PC-9 (cell line): Measurements from ENCODE around the gene MYCBPAP. TPM values are rescaled to one million over a fixed set of nuclear protein-coding genes. Genes with fewer than 3 reads are reported as not detected.

ENCODE experiments used
- BruUV-seq: library from RNA; stranded (reverse); fragments of 400-500 nt; replicated peaks from 2 replicates; lab custom pipeline; 2021; lab: Mats Ljungman, UMichigan
- CTCF ChIA-PET: fragments of 300-600 bp; sonication (Branson Sonifier 250); formaldehyde crosslinking; loops from one replicate; lab custom pipeline; 2022; ENCODE audit warnings: antibody characterized with exemption; lab: Charles Lee
- POLR2A ChIA-PET: fragments of 300-600 bp; sonication (Branson Sonifier 250); formaldehyde crosslinking; loops from one replicate; lab custom pipeline; 2022; ENCODE audit warnings: antibody characterized with exemption; ENCODE audit not compliant: unreplicated experiment; lab: Charles Lee
- DNase-seq, 2 experiments: peaks; one replicate each; pipeline versions ENCODE4 v3.0.0 to v3.0.0-alpha.2; 2015 to 2022; ENCODE audit warnings: mixed read lengths in 1 of 2
- H2AFZ ChIP-seq: fragments of 200-600 bp; sonication (generic); 2 replicates; pipeline ENCODE4 v1.8.1; 2017; ENCODE audit warnings: antibody characterized with exemption
- H3F3A ChIP-seq: fragments of 200-600 bp; sonication (generic); 2 replicates; pipeline ENCODE4 v1.8.1; 2017; ENCODE audit warnings: antibody characterized with exemption, mild to moderate bottlenecking, low read depth; ENCODE audit not compliant: insufficient read depth
- H3K27ac ChIP-seq: fragments of 200-600 bp; sonication (generic); 2 replicates; pipeline ENCODE4 v1.6.1; 2016; ENCODE audit warnings: mixed run types
- H3K27me3 ChIP-seq: fragments of 200-600 bp; sonication (generic); 2 replicates; pipeline ENCODE4 v1.6.1; 2016; ENCODE audit warnings: low read depth, mixed run types; ENCODE audit not compliant: insufficient read depth
- H3K36me3 ChIP-seq: fragments of 200-600 bp; sonication (generic); 2 replicates; pipeline ENCODE4 v1.6.1; 2016; ENCODE audit warnings: low read depth, mixed run types
- H3K4me1 ChIP-seq: fragments of 200-600 bp; sonication (generic); replicated peaks from 2 replicates; pipeline ENCODE4 v1.6.1; 2016; ENCODE audit warnings: mixed run types; ENCODE audit not compliant: insufficient read depth
- H3K4me2 ChIP-seq: fragments of 200-600 bp; sonication (generic); 2 replicates; pipeline ENCODE4 v1.6.1; 2017; ENCODE audit warnings: mixed run types
- H3K4me3 ChIP-seq: fragments of 200-600 bp; sonication (generic); 2 replicates; pipeline ENCODE4 v1.6.1; 2016; ENCODE audit warnings: mixed run types
- H3K79me2 ChIP-seq: fragments of 200-600 bp; sonication (generic); 2 replicates; pipeline ENCODE4 v1.6.1; 2017; ENCODE audit warnings: low read depth, mixed run types
- H3K9me2 ChIP-seq: fragments of 200-600 bp; sonication (generic); 2 replicates; pipeline ENCODE4 v1.8.1; 2017; ENCODE audit warnings: mild to moderate bottlenecking; ENCODE audit not compliant: insufficient read depth
- H3K9me3 ChIP-seq: fragments of 200-600 bp; sonication (generic); 2 replicates; pipeline ENCODE4 v1.8.1; 2016; ENCODE audit warnings: low read depth; ENCODE audit not compliant: insufficient read depth
- H4K20me1 ChIP-seq: fragments of 200-600 bp; sonication (generic); 2 replicates; pipeline ENCODE4 v1.8.1; 2017; ENCODE audit not compliant: insufficient read depth
- EZH2 ChIP-seq: fragments of 200-600 bp; sonication (generic); IDR thresholded peaks from 2 replicates; pipeline ENCODE4 v1.8.0; 2017; ENCODE audit warnings: antibody characterized with exemption, low read depth
- intact Hi-C: fragments of 100-400 bp; cut with micrococcal nuclease; formaldehyde crosslinking; loops from one replicate; pipeline ENCODE4 v1.10.0; 2022; ENCODE audit not compliant: unreplicated experiment
- total RNA-seq: library from RNA; stranded (reverse); gene quantifications from 2 replicates; pipeline ENCODE4 v1.2.3, GENCODE V29; 2021
- TF ChIP-seq, protein P1 (sequence below): fragments of 200-600 bp; sonication (generic); conservative IDR thresholded peaks from 2 replicates; pipeline ENCODE4 v1.6.1; 2017; ENCODE audit warnings: mixed run types, antibody characterized with exemption, mild to moderate bottlenecking, moderate library complexity

Gene MYCBPAP
- total RNA-seq, 1 experiment from 2014 or later: 4.9 TPM

DNA sequence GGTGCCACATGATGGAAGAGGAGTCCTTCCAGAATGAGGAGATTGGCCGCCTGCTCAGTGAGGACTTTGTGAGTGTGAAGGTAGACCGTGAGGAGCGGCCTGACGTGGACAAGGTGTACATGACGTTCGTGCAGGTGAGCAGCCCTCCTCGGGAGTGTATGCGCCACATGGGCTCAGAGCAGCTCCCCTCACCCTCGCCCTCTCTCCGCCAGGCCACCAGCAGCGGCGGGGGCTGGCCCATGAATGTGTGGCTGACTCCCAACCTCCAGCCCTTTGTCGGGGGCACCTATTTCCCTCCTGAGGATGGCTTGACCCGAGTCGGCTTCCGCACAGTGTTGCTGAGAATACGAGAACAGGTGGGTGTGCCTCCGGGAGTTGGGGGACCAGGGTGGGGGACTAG, 40.6 kb downstream of the MYCBPAP start:
- no peaks in the 10 kb centered on the region for H3F3A ChIP-seq
- no peaks in the 10 kb centered on the region for H3K79me2 ChIP-seq
- H3K27me3 ChIP-seq: no peaks in the 10 kb centered on the region
- no peak for TF ChIP-seq EZH2
- TF ChIP-seq, protein P1, sequence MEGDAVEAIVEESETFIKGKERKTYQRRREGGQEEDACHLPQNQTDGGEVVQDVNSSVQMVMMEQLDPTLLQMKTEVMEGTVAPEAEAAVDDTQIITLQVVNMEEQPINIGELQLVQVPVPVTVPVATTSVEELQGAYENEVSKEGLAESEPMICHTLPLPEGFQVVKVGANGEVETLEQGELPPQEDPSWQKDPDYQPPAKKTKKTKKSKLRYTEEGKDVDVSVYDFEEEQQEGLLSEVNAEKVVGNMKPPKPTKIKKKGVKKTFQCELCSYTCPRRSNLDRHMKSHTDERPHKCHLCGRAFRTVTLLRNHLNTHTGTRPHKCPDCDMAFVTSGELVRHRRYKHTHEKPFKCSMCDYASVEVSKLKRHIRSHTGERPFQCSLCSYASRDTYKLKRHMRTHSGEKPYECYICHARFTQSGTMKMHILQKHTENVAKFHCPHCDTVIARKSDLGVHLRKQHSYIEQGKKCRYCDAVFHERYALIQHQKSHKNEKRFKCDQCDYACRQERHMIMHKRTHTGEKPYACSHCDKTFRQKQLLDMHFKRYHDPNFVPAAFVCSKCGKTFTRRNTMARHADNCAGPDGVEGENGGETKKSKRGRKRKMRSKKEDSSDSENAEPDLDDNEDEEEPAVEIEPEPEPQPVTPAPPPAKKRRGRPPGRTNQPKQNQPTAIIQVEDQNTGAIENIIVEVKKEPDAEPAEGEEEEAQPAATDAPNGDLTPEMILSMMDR: no peak
- no peaks in the 10 kb centered on the region for H3K36me3 ChIP-seq
- peaks cover 8% of the 10 kb centered on the region for H3K4me1 ChIP-seq
- ChIA-PET CTCF (no interaction called here), POLR2A (no interaction called here)
- H3K9me2 ChIP-seq: no peaks in the 10 kb centered on the region
- intact Hi-C loops: loop anchor here (5.0 to 10.0 kb wide), 2 partner anchors 233 to 406 kb away; no protein-coding TSS in a partner anchor
- no peaks in the 10 kb centered on the region for H4K20me1 ChIP-seq
- no peak overlapping the region for H3K27ac ChIP-seq
- no peaks in the 10 kb centered on the region for H3K9me3 ChIP-seq
- H2AFZ ChIP-seq: no peak overlapping the region
- BruUV-seq: no TSS peak
- no peak overlapping the region for H3K4me3 ChIP-seq
- DNase-seq: no peak
- no peak overlapping the region for H3K4me2 ChIP-seq

DNA sequence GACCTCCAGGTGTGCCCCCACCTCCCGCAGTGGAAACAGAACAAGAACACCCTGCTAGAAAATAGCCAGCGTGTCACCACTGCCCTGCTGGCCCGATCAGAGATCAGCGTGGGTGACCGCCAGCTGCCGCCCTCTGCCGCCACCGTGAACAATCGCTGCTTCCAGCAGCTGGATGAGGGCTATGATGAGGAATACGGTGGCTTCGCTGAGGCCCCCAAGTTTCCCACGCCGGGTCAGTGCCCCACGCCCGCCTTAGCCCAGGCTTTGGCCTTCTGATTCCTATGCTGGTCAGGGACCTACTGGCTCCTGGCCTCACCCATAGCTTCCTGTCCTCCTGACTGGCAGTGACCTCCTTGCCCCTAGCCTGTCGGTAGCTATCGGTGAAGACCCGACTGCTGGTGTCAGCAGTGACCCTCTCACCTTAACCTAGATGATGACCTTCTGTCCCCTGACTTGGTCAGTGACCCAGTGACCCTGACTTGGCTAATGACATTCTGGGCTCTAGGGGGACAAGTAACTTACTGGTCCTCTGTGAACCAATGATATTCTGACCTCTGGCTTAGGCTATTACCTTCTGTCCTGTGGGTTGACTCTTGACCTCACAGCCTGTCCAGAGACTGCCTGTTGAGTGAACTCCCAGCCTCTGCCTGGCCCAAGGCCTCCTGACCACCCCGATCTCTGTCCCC, 41.2 kb downstream of the MYCBPAP start:
- Histone ChIP-seq H3K27ac (no peak overlapping the region), H3K9me3 (no peaks in the 10 kb centered on the region), H3K4me3 (no peak overlapping the region), H3K4me1 (peaks cover 8% of the 10 kb centered on the region), H3K36me3 (no peaks in the 10 kb centered on the region), H3K79me2 (no peaks in the 10 kb centered on the region), H2AFZ (no peak overlapping the region), H4K20me1 (no peaks in the 10 kb centered on the region), H3F3A (no peaks in the 10 kb centered on the region), H3K9me2 (no peaks in the 10 kb centered on the region), H3K27me3 (no peaks in the 10 kb centered on the region), H3K4me2 (no peak overlapping the region)
- DNase-seq: no peak
- BruUV-seq: no TSS peak
- ChIA-PET CTCF (interaction anchor here (0.6 kb wide), 1 partner anchor 156 kb away, joined by 17 read pairs; no protein-coding TSS in a partner anchor), POLR2A (interaction anchor here (0.5 kb wide), 1 partner anchor 11 kb away, joined by 3 read pairs; the partner anchor contains the start of gene CACNA1G)
- TF ChIP-seq, protein P1: no peak
- no peak for TF ChIP-seq EZH2
- intact Hi-C loops: loop anchor here (5.0 to 10.0 kb wide), 2 partner anchors 233 to 405 kb away; no protein-coding TSS in a partner anchor

DNA sequence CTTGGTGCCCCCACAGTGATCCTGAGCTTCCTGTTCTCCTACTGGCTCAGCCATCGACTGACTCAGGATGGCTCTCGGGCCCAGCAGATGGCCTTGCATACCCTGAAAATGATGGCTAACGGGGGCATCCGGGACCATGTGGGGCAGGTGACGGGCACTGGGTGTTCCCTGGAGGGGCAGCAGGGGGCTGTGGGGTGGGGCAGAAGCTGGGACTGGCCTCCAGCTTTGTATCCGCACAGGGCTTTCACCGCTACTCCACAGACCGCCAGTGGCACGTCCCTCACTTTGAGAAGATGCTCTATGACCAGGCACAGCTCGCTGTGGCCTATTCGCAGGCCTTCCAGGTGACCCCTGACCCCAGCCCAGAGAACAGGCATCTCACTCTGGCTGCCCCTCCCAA, 41.7 kb downstream of the MYCBPAP start:
- TF ChIP-seq, protein P1: no peak
- no peak for TF ChIP-seq EZH2
- DNase-seq: no peak
- no peaks in the 10 kb centered on the region for H3K79me2 ChIP-seq
- no peaks in the 10 kb centered on the region for H3K36me3 ChIP-seq
- no peaks in the 10 kb centered on the region for H3K27me3 ChIP-seq
- H3K4me1 ChIP-seq: peaks cover 8% of the 10 kb centered on the region
- no peak overlapping the region for H2AFZ ChIP-seq
- H3K27ac ChIP-seq: no peak overlapping the region
- H3K9me3 ChIP-seq: no peaks in the 10 kb centered on the region
- no peak overlapping the region for H3K4me3 ChIP-seq
- CTCF ChIA-PET: interaction anchor here (0.6 to 1.2 kb wide), 2 partner anchors 76 to 156 kb away, joined by 6 to 17 read pairs; no protein-coding TSS in a partner anchor
- BruUV-seq: no TSS peak
- H3F3A ChIP-seq: no peaks in the 10 kb centered on the region
- intact Hi-C loops: loop anchor here (5.0 to 10.0 kb wide), 2 partner anchors 232 to 405 kb away; no protein-coding TSS in a partner anchor
- no peaks in the 10 kb centered on the region for H4K20me1 ChIP-seq
- POLR2A ChIA-PET: interaction anchor here (0.5 kb wide), 1 partner anchor 11 kb away, joined by 3 read pairs; the partner anchor contains the start of gene CACNA1G
- H3K4me2 ChIP-seq: no peak overlapping the region
- H3K9me2 ChIP-seq: no peaks in the 10 kb centered on the region
